HEK293 (cell line): ENCODE measurements around the gene TNIK.

Source experiments
- PRDM10 ChIP-seq: fragments of 450-650 bp; formaldehyde crosslinking; IDR thresholded peaks from 2 replicates; pipeline ENCODE4 v1.5.1; 2016; ENCODE audit warnings: missing biosample characterization, missing genetic modification characterization
- ZNF174 ChIP-seq: fragments of 450-650 bp; formaldehyde crosslinking; IDR thresholded peaks from 2 replicates; pipeline ENCODE4 v1.5.0; 2017; ENCODE audit warnings: missing biosample characterization, mild to moderate bottlenecking, missing genetic modification characterization
- ZNF239 ChIP-seq: fragments of 450-650 bp; formaldehyde crosslinking; IDR thresholded peaks from 2 replicates; pipeline ENCODE4 v1.5.1; 2016; ENCODE audit warnings: missing biosample characterization, missing genetic modification characterization
- ZNF561 ChIP-seq: fragments of 450-650 bp; IDR thresholded peaks from 2 replicates; pipeline ENCODE4 v1.5.1; 2018; ENCODE audit warnings: missing biosample characterization, missing genetic modification characterization, borderline replicate concordance
- TF ChIP-seq, protein P1 (sequence below): fragments of 450-650 bp; formaldehyde crosslinking; IDR thresholded peaks from 2 replicates; pipeline ENCODE4 v1.5.1; 2016; ENCODE audit warnings: missing biosample characterization, missing genetic modification characterization

GRCh38 chr3:171485338-171485737, 25.1 kb upstream of the TNIK start:
- TF ChIP-seq ZNF561 (tag by site-specific recombination) (no peak), PRDM10 (tag by site-specific recombination) (no peak), ZNF239 (tag by site-specific recombination) (no peak), ZNF174 (no peak)
- TF ChIP-seq, protein P1, sequence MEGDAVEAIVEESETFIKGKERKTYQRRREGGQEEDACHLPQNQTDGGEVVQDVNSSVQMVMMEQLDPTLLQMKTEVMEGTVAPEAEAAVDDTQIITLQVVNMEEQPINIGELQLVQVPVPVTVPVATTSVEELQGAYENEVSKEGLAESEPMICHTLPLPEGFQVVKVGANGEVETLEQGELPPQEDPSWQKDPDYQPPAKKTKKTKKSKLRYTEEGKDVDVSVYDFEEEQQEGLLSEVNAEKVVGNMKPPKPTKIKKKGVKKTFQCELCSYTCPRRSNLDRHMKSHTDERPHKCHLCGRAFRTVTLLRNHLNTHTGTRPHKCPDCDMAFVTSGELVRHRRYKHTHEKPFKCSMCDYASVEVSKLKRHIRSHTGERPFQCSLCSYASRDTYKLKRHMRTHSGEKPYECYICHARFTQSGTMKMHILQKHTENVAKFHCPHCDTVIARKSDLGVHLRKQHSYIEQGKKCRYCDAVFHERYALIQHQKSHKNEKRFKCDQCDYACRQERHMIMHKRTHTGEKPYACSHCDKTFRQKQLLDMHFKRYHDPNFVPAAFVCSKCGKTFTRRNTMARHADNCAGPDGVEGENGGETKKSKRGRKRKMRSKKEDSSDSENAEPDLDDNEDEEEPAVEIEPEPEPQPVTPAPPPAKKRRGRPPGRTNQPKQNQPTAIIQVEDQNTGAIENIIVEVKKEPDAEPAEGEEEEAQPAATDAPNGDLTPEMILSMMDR (tag by site-specific recombination): no peak
